Lower leg skin (tissue), 4 donors: ENCODE results near the gene B3GALT5. TPM values are rescaled to one million over a fixed set of nuclear protein-coding genes. Genes with fewer than 3 reads are reported as not detected.

Source experiments
- DNase-seq, 2 donors: peaks; one replicate each; pipeline ENCODE4 v3.0.0-alpha.2; 2019; ENCODE audit warnings: low spot score in 2 of 2
- H3K4me3 ChIP-seq: fragments of 200-600 bp; sonication (generic); 2 replicates; pipeline ENCODE4 v1.5.1; 2017; ENCODE audit warnings: mild to moderate bottlenecking, low read depth; ENCODE audit not compliant: poor library complexity, severe bottlenecking
- CTCF ChIP-seq, 3 donors: fragments of 450-650 bp; IDR thresholded peaks; one replicate each; pipeline ENCODE4 v1.5.1; 2016; ENCODE audit warnings: antibody characterized with exemption in 3 of 3, mild to moderate bottlenecking in 3 of 3, moderate library complexity in 2 of 3
- POLR2A ChIP-seq, 2 donors: fragments of 450-650 bp; IDR thresholded peaks; one replicate each; pipeline ENCODE4 v1.6.1; 2016 to 2017; ENCODE audit warnings: antibody characterized with exemption in 2 of 2, mild to moderate bottlenecking in 1 of 2, moderate library complexity in 1 of 2
- WGBS, 2 donors: methylation state at CpG; one replicate each; pipeline ENCODE4 v1.1.5; 2018; 5-methylcytosine and 5-hydroxymethylcytosine counted together
- intact Hi-C: fragments of 100-400 bp; cut with DNase I; formaldehyde crosslinking; loops from one replicate; pipeline ENCODE4 v1.15.0; 2023; ENCODE audit warnings: low total_unique reads
- total RNA-seq, 4 donors: library from RNA; depleted of rRNA; stranded (reverse); fragments of >200 nt; gene quantifications; one replicate each; pipeline ENCODE4 v1.1.0, GENCODE V29; 2016

Gene B3GALT5
- total RNA-seq, 4 donors from 2014 or later: 0.89 to 7.6 (median 4.1) TPM

- intact Hi-C loops: no loop called here
- peak in 1 of 2 donors; percentile 72 for DNase-seq
- 25 to 28% methylated on average over 14 of the region's 14 CpGs for WGBS, 2 donors
These were observed 63.4 kb downstream of the B3GALT5 start for GRCh38 chr21:39675993-39676661.

GRCh38 chr21:39680216-39680615 is 67.5 kb downstream of the B3GALT5 start:
- intact Hi-C loops: no loop called here

More at GRCh38 chr21:39675993-39676661, 63.4 kb downstream of the B3GALT5 start:
- no peak overlapping the region for H3K4me3 ChIP-seq
- TF ChIP-seq CTCF (IDR thresholded peaks at IDR 0.05): no peak

GRCh38 chr21:39681257-39681656 is 68.5 kb downstream of the B3GALT5 start:
- intact Hi-C loops: no loop called here
- DNase-seq: no peak
- TF ChIP-seq POLR2A (IDR thresholded peaks at IDR 0.05): no peak
- no peak overlapping the region for H3K4me3 ChIP-seq
- WGBS, 2 donors: 62 to 65% methylated on average over 4 of the region's 4 CpGs

More at GRCh38 chr21:39680216-39680615, 67.5 kb downstream of the B3GALT5 start:
- 91 to 94% methylated on average over 4 of the region's 4 CpGs for WGBS, 2 donors
- DNase-seq: no peak
- H3K4me3 ChIP-seq: no peak overlapping the region
- TF ChIP-seq POLR2A (IDR thresholded peaks at IDR 0.05) (no peak), CTCF (IDR thresholded peaks at IDR 0.05) (no peak)

- intact Hi-C loops: no loop called here
- TF ChIP-seq CTCF (IDR thresholded peaks at IDR 0.05) (no peak), POLR2A (IDR thresholded peaks at IDR 0.05) (no peak)
- 68 to 73% methylated on average over 2 of the region's 2 CpGs for WGBS, 2 donors
- DNase-seq: no peak
- H3K4me3 ChIP-seq: no peak overlapping the region
These were observed 69.1 kb downstream of the B3GALT5 start for GRCh38 chr21:39681845-39682244.

GRCh38 chr21:39685236-39685635 is 72.5 kb downstream of the B3GALT5 start:
- H3K4me3 ChIP-seq: no peak overlapping the region
- TF ChIP-seq POLR2A (IDR thresholded peaks at IDR 0.05): no peak
- no peak for TF ChIP-seq CTCF (IDR thresholded peaks at IDR 0.05)
- 46 to 65% methylated on average over 1 of the region's 1 CpG for WGBS, 2 donors
- intact Hi-C loops: no loop called here
- no peak for DNase-seq

- no peak for TF ChIP-seq CTCF (IDR thresholded peaks at IDR 0.05)
- no peak for TF ChIP-seq POLR2A (IDR thresholded peaks at IDR 0.05)
- 92 to 93% methylated on average over 5 of the region's 5 CpGs for WGBS, 2 donors
- no peak for DNase-seq
- intact Hi-C loops: no loop called here
- no peak overlapping the region for H3K4me3 ChIP-seq
These were observed 73.3 kb downstream of the B3GALT5 start for GRCh38 chr21:39685991-39686390.
